NCI-H345 treated with DMSO at 0.1 percent for 48 hours (cell line): ENCODE data around the gene INHA.

Experiments used
- DNase-seq: peaks from one replicate; lab custom pipeline; 2025; ENCODE audit not compliant: unreplicated experiment; lab: John Stamatoyannopoulos, UW

The INHA gene

GRCh38 chr2:219573166-219573565 lies 1.1 kb downstream of the INHA start:
- peak; percentile 100 for DNase-seq

GRCh38 chr2:219574484-219575311 lies 2.6 kb downstream of the INHA start:
- DNase-seq: no peak

DNA sequence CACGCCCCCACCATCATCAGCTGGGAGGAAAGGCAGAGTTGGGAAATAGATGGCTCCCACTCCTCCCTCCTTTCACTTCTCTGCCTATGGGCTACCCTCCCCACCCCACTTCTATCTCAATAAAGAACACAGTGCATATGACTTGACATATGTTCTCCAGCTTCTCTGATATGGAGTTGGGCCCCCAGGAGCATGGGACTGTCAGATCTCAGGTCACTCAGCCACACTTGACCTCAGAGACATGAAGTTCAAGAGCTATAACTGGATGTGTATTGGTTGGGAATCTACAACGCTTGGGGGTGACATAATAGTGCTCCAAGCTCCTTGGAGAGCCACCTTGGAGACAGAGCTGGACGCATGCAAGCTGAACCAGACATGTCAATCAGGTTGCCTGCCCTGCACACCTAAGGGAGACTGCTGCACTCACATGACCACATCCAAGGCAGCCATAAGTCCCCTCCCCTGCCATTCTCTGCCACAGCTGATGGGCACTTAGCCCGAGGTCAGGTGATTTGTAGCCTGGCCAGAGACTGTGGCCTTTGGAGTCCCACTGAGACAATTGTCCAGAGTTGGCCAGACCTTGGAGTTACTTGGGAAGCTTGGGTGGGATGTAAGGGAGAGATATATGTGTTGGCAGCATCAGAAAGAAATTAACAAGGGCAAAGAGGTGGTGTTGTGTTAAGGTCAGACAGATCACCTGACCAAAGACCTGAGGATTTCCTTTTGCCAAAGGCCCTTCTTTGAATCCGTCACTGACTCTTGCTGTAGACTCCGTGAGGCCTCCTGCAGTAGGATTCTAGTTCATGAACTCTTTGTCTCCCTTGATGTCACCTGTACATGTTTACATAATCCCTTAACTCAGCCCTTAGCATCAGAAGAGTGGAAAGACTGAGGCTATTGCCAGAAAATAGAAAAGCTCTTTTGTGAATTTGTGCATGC lies 3.7 kb downstream of the INHA start:
- DNase-seq: peak; percentile 27

- peak; percentile 65 for DNase-seq
Observed at GRCh38 chr2:219576505-219577388, 4.6 kb downstream of the INHA start.

DNA sequence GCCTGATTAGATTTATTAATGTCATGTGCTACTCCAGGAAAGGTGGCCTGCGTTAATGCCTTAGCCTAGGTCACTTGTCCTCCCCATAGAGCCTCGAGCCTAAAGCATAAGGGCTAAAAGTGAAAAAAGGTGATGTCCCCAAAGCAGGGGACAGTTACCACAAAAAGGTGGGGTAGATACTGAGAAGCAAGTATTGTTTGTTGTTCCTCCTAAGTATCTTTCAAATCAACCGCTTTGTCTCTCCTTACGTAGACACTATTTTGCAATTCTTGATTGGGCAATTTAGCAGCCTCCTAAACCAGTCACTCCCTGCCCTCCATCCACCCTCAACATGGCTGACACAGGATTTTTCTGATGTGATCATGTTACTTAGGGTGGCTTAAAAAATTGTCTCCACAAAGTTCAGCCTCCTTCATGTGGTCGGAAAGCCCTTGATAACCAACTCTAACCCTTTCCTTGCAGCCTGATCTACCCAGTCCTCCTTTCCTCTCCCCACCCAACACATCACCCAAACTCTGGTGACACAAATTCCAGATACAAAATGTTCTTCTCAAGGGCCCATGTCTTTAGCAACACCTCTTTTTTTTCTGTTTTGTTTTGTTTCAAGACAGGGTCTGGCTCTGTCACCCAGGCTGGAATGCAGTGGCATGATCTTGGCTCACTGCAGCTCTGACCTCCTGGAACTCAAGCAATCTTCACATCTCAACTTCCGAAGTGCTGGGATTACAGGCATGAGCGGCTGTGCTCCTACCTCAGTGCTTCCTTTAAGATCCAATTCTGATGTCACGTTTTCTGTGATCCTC lies 6.9 kb downstream of the INHA start:
- DNase-seq: no peak

DNA sequence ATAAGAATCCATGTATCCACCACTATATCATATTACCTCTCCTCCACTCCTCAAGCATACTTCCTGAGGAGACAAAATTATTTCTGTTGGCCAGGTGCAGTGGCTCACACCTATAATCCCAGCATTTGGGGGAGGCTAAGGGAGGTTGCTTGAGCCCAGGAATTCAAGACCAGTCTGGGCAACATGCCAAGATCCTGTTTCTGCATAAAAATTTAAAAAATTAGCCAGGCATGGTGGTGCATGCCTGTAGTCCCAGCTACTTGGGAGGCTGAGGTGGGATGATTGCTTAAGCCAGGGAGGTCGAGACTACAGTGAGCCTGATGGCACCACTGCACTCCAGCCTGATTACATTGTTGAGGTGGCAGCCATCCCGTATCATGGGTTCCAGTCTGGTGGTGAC lies 9.2 kb downstream of the INHA start:
- DNase-seq: no peak

- no peak for DNase-seq
Observed at GRCh38 chr2:219591091-219591490, 19.0 kb downstream of the INHA start.

GRCh38 chr2:219592736-219593135 lies 20.6 kb downstream of the INHA start:
- no peak for DNase-seq

DNA sequence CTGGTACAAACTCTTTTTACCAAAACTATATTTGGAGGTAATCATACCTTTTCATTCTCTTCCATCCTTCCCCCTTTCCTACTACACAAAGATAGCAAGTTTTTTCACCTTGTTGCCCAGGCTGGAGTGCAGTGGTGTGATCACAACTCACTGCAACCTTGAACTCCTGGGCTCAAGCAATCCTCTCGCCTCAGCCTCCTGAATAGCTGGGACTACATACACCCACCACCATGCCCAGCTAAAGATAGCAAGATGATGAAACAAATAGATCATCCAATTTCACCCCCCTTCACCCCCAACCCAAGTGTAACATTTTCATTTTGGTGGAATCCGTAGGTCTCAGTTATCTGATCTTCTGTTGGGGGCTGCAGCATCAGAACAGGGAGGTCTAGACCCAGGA lies 21.0 kb downstream of the INHA start:
- DNase-seq: no peak

GRCh38 chr2:219595256-219595655 lies 23.1 kb downstream of the INHA start:
- no peak for DNase-seq

GRCh38 chr2:219596954-219597551 lies 24.9 kb downstream of the INHA start:
- DNase-seq: no peak

DNA sequence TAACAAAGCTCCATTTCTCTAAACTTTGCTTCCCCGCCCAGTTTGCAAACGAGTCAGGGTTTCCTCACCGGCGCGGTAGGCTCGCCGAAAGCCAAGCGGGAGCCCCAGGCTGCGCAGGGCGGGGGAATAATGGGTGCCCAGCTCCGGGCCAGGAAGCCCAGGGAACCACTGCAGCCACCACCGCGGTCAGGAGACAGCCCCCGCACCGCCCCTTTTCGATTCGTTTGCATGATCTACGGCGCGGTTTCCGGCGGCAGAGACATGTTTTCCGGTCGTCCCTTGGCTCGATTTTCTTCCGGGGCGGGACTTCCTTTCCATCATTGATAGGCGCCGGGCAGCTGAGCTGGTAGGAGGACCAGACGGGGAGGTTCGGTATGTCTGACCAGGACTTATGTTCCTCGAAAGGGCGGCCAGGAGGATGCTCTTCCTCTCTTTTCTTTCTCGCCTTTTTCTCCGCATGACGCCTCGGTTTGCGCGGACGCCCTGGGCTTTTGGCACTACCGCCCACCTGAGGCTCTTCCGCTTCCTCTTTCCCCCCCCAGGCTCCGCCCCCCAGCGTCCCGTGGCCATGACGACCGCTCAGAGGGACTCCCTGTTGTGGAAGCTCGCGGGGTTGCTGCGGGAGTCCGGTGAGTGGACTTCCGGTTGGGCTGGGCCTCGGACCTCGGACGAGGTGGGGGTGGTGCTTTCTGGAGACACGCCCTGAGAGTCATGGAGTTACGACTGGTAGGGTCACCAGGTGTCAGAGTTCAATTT lies 25.6 kb downstream of the INHA start, which contains the start of gene STK11IP:
Gene STK11IP (plus strand): TSS at position 306 of the 756 bp plus-strand sequence. CDS start 263 bp downstream, at position 569.
- peak; percentile 93 for DNase-seq

DNA sequence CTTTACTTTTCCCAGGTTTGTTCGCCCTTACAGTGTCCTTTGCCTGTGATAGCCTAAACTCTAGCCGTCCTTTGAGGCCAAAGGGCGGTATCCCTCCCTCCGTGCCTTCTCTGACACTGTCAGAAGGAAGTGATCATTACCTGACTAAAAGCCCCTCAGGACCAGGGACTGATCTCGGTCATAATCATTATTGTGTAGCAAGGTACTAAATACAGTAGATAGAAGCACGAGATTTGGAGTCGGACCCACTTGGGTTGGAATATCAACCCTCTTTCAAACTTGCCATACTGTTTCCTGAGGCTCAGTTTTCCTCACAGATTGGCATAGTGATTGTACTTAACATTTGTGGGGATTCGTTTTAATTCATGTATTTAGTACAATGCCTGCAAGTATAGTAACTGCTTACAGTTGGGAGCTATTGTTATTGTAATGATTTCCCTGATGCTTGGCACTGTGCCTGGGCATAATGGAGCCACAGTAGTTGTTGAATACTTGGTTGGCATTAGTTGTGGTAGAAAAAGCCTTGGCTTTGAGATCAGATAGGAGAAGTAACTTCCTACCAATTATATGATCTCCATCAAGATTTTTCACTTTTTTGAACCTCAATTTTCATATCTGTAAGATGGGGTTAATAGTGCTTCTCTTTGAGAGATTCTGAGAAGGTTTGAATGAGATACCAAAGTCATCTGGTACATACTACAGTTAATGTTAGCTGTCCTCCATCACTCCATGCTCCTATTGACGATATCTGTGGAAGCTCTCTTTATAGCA lies 26.4 kb downstream of the INHA start:
- DNase-seq: peak; percentile 77

GRCh38 chr2:219603771-219604170 lies 31.7 kb downstream of the INHA start:
- DNase-seq: no peak

DNA sequence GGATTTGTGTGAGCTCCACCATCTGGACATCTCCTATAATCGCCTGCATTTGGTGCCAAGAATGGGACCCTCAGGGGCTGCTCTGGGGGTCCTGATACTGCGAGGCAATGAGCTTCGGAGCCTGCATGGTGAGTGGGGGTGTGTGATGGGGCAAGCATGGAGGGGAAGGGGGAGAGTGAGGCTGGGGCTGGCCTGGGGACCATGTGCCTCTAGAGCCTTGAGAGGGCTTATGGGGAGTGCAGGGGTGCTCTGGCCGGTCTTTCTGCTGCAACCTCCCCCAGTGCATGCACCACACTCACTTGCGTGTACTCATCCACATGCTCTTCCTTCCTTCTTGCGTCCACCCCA lies 33.5 kb downstream of the INHA start:
- DNase-seq: no peak

DNA sequence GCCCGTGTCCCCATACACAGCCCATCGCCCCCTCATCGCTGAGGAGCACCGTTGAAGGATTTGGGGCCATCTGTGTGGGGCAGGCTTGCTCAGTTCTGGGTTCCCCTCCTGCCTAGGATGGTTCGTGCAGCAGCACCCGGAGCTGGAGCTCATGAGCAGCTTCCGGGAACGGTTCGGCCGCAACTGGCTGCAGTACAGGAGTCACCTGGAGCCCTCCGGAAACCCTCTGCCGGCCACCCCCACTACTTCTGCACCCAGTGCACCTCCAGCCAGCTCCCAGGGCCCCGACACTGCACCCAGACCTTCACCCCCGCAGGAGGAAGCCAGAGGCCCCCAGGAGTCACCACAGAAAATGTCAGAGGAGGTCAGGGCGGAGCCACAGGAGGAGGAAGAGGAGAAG lies 35.8 kb downstream of the INHA start:
- DNase-seq: no peak

DNA sequence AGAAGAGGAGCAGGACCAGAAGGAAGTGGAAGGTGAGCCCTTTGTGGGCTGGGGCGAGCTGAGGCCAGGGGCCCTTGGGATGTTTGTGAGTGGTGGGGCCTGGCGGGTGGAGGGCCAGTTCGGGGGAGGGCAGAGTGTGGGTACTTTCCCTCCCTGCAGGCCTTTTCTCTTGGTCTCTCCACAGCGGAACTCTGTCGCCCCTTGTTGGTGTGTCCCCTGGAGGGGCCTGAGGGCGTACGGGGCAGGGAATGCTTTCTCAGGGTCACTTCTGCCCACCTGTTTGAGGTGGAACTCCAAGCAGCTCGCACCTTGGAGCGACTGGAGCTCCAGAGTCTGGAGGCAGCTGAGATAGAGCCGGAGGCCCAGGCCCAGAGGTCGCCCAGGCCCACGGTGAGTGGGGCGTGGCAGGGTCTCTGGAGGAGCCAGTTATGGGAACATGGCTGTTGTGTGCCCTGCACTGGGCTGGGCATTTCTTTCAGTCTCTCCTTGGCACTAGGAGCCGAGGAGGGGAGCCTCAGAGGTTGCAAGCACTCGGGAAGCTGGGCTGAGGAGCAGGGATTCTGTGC lies 36.4 kb downstream of the INHA start:
- DNase-seq: no peak

DNA sequence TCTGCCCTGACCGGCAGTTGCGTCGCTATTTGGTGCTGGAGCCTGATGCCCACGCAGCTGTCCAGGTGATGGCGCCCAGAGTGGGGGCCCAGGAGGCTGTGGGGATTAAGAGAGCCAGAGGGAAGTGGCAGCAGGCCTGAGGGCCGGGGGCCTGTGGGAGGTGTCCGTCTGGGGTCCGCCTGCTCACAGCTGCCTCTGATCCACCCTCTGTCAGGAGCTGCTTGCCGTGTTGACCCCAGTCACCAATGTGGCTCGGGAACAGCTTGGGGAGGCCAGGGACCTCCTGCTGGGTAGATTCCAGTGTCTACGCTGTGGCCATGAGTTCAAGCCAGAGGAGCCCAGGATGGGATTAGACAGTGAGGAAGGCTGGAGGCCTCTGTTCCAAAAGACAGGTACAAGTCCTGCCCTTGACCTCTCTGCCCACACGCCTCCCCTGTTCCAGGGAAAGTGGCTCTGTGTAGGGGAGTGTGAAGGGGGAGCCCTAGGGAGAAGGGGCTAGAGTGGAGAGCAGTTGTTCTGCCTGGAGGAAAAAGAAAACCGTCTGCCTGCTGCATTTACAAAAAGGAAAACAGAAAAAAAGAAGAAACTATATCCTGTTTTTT lies 37.1 kb downstream of the INHA start:
- DNase-seq: no peak
